ENCODE data around the gene RTL10. TPM values are rescaled to one million over a fixed set of nuclear protein-coding genes. Genes with fewer than 3 reads are reported as not detected.

RTL10 gene
- total and polyA plus RNA-seq, 2 of the 4 experiments (the other 2 are of a cell fraction): 8.6 to 12.1 TPM

DNA sequence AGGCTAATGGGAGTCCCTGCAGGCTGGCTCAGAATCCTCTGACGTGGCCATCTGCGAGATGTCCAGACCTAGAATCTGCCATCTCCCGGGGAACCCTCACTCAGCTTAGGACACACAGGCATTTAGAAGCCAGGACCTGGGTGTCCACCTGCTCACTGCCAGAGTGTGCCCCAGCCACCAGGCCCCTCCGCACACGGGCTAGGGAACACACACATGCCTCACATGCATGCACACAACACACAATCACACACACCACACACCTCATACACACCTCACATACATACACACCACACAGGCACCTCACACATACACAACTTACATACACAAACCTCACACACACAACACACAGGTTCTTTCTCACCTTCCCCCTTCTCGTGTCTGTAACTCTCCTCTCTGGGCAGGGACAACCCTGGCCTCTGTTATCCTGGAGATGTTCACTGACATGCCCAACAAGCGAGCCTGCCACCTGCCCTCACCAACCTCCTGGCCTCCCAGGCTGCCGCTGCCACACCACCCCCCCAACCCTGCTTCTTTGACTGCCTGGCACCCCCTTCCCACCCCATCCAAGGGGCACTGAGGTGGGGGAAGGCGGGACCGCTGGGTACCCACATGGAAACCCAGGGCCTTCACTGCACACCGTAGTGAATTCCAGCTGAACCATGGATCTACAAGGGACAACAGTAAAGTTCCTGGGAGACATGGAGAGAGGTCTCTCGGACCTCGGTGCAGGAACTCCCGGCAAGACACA, 38.1 kb downstream of the RTL10 start:
- H3K18ac ChIP-seq (ENCODE audit: low read depth, low read length): no peak overlapping the region
- H2BK120ac ChIP-seq (ENCODE audit: low read depth, low read length): no peak overlapping the region
- TF ChIP-seq CHD1 (IDR thresholded peaks at IDR 0.05; ENCODE audit: low read depth, low read length): no peak
- TF ChIP-seq RAD21 (IDR thresholded peaks at IDR 0.05; ENCODE audit: low read length): no peak
- TF ChIP-seq FOS (IDR thresholded peaks at IDR 0.05; ENCODE audit: low read depth, low read length): no peak
- peak overlapping the region; percentile 77 for H2AK9ac ChIP-seq (replicated peaks; ENCODE audit: low read depth, low read length, poor library complexity)
- H3K9me1 ChIP-seq (ENCODE audit: insufficient read depth, low read length): peaks cover 4% of the 10 kb centered on the region; the same call in 1 of the 2 replicates
- H3K9me3 ChIP-seq (ENCODE audit: control insufficient read depth, insufficient read depth, low read length): no peaks in the 10 kb centered on the region
- H4K20me1 ChIP-seq (ENCODE audit: insufficient read depth, low read length): no peaks in the 10 kb centered on the region
- H2AK5ac ChIP-seq (ENCODE audit: low read depth, low read length): no peak overlapping the region
- dilution Hi-C loops (cut with HindIII; ENCODE audit: low sequenced_read_pairs, unreplicated experiment): no loop called here
- H3K4me3 ChIP-seq (ENCODE audit: insufficient read depth, low read depth, low read length): no peak overlapping the region
- no peak overlapping the region for H4K91ac ChIP-seq (ENCODE audit: insufficient read depth, low read depth, low read length)
- peak overlapping the region; percentile 58 for H2BK5ac ChIP-seq (ENCODE audit: low read depth, low read length, poor library complexity, severe bottlenecking)
- ATAC-seq (ENCODE audit: low read depth) (no peak), DNase-seq (no peak)
- 92% methylated on average over 8 of the region's 14 CpGs; no CpG with 5 or more reads in 1 of the 2 experiments for WGBS, 2 experiments (ENCODE audit: extremely low coverage in 2 of 2, insufficient read length in 1 of 2)
- no peak overlapping the region for H4K5ac ChIP-seq (ENCODE audit: low read depth, low read length)
- POLR2A ChIA-PET (ENCODE audit: unreplicated experiment): no interaction called here
- CTCF ChIA-PET: no interaction called here
- no peak overlapping the region for H3K4ac ChIP-seq (ENCODE audit: low read depth, low read length)
- H2AFZ ChIP-seq (replicated peaks; ENCODE audit: low read length, poor library complexity): no peak overlapping the region
- in situ Hi-C loops (cut with MboI; ENCODE audit: low sequenced_read_pairs): no loop called here
- no peak overlapping the region for H3K27ac ChIP-seq (ENCODE audit: insufficient read depth, low read length)
- intact Hi-C loops (cut with micrococcal nuclease): no loop called here
- no peak overlapping the region for H3K23ac ChIP-seq (ENCODE audit: low read depth, low read length)
- no peaks in the 10 kb centered on the region for H3K4me1 ChIP-seq (ENCODE audit: control insufficient read depth, insufficient read depth, low read length)
- no peaks in the 10 kb centered on the region for H3K36me3 ChIP-seq (ENCODE audit: control insufficient read depth, insufficient read depth, low read length)
- no peak overlapping the region for H3K14ac ChIP-seq (replicated peaks; ENCODE audit: low read depth, low read length)
- no peak overlapping the region for H2BK15ac ChIP-seq (ENCODE audit: low read depth, low read length)
- no peak overlapping the region for H4K8ac ChIP-seq (ENCODE audit: low read depth in 2 of 2, low read length in 2 of 2)
- H3K27me3 ChIP-seq (ENCODE audit: control insufficient read depth, insufficient read depth, low read length): no peaks in the 10 kb centered on the region
- no peak overlapping the region for H3K56ac ChIP-seq (ENCODE audit: extremely low read depth, insufficient read depth, low read length)
- H3K4me2 ChIP-seq (ENCODE audit: low read depth, low read length): no peak overlapping the region
- H3K9ac ChIP-seq (ENCODE audit: low read depth, low read length): no peak overlapping the region
- no TSS peak for BruUV-seq (replicated peaks)
- H3K79me1 ChIP-seq (ENCODE audit: low read depth in 1 of 2, low read length in 2 of 2): no peaks in the 10 kb centered on the region
- no peak overlapping the region for H2BK20ac ChIP-seq (ENCODE audit: low read depth, low read length)
